GM19395 (cell line): Measurements from ENCODE around the gene AIFM1.

Source experiments
- ATAC-seq: cut with Tn5 transposase; IDR thresholded peaks from one replicate; pipeline ENCODE4 v1.9.1; 2021; ENCODE audit warnings: mild to moderate bottlenecking, moderate library complexity; ENCODE audit not compliant: unreplicated experiment

The AIFM1 gene

DNA sequence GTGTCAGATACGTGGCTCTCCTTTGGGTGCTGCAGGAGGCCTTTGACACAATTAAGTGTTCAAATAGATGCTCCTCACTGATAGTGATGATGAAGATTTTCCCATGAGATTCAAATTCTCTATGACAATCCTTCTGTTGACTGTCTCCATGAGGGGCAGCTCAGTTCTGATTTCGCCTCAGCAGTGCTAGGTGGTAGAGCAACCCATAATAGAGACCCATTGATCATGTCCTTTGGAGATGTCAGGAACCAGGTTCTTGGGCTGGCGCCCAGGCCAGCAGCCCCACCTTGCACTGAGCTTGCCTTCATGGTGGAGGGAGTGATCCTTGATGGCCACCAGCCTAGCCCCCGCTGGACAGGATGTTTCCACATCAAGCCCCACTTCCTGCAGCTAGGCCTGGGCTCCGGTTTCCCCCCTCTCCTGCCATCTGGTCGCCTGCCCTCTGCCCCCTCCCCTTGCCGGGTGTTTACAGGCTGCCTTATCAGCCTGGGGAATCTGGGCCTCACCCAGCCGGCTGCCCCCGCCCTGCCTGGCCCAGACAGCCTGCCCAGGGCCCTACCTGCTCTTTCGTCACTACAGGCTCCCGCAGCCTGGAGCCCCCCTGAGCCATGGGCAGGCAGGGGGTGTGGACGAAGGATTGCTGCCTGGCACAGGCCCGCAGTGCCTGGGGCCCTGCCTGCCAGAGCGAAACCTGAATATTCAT, 68.0 kb downstream of the AIFM1 start:
- no peak for ATAC-seq

DNA sequence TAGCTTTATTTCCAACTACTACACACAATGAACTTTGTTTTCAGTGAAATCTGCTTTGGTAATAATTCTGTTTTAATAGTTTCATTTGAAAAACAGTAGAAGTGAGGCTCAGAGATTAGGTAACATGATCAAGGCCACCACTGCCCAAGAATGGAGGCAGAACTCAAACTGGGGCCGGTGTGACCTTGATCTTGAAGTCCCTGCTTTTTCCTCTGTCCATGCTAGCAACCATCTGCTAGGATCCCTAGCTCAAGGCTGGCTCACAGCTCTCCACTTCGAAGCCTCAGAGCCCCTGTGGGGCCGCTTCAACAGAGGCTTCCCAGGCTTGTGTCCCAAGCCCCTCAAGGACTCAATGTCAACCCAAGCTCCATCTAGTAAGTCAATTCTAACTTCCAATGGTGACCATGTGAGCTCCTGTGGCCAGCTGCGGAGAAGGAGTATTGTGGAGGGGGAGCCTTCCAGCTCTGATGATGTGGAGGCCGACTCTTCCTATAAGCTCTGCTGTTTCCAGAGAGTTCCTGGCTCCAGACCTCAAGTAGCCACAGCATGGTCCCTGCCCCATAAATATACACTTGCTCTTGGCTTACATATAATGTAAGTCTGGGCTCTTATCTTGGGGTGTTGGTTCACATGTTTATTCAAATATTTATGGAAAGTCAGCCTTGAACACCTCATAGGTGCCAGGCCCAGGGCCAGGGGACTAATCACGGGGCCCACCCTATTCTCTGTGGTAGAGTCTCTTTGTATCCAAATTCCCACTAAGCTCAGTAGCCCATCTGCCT, 70.2 kb downstream of the AIFM1 start:
- ATAC-seq = no peak

- ATAC-seq = no peak
These were observed 70.9 kb downstream of the AIFM1 start for GRCh38 chrX:130094696-130095095.

DNA sequence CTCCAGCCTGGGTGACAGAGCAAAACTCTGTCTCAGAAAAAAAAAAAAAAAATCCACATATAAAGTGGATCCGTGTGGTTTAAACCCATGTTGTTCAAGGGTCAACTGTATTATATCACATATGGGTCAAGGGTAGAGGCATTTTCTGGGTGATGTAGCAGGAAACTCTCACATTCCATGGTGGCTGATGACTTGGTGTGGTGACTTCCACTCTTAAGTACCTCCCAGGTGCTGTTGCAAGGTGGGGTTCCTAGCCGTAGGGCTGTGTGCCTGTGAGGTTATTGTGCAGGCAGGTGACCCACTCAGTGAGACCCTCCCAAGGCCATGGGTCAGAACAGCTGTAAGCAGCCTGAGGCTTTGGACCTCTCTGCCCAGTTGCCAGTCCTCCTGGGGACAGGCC, 72.4 kb downstream of the AIFM1 start:
- no peak for ATAC-seq

GRCh38 chrX:130091980-130092522, 73.6 kb downstream of the AIFM1 start:
- ATAC-seq = peak; percentile 98

- no peak for ATAC-seq
These were observed 75.3 kb downstream of the AIFM1 start for GRCh38 chrX:130090364-130090763.

GRCh38 chrX:130086447-130087206, 79.0 kb downstream of the AIFM1 start:
- peak; percentile 44 for ATAC-seq

GRCh38 chrX:130085551-130086446, 79.8 kb downstream of the AIFM1 start:
- ATAC-seq = no peak

DNA sequence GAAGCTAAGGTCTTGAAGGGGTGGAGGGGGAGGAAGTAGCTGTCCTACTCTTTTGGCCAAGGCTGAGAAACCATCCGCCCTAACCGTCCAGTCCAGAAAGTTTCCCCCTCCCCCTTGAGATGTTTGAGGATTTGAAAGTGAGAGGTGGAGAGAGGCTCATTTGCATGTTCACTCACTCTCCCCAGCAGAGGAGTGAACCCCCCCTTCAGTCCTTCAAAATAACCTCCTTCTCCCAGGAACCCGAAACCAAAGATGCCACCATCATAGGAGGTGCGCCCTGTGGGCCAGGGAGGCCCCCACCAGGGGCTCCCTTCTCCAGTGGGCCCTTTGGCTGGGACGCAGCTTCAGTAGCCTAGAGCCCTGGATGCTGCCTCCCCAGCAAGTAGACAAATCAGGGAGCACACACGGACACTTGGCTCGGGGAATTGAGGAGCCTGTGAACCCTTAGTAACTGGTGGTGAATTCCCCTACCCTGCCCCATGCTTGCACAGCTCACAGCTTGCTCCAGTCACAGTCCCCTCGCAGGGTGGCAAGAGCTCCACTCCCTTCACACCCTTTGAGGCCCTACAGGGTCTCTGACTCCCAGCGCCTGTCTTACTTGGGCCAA, 80.9 kb downstream of the AIFM1 start:
- ATAC-seq = peak; percentile 50

GRCh38 chrX:130083656-130084382, 81.8 kb downstream of the AIFM1 start:
- ATAC-seq = peak; percentile 29

DNA sequence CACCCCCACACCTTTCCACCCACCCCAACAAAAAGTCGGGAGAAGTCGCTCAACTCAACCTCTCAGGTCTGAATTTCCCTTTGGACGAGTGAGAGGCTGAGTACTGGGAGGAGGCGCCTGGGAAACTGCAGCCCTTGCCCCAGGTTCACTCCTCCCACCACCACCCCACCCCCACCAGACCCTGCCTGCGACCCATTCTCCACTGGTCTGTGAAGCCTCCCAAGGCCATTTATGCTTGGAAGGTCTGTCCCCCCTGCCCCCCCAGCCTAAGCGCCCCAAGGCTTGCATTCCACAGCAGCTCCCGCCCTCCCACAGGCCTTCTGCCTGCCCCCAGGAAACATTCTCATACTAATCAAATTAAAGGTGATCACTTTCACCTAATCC, 82.5 kb downstream of the AIFM1 start:
- no peak for ATAC-seq

DNA sequence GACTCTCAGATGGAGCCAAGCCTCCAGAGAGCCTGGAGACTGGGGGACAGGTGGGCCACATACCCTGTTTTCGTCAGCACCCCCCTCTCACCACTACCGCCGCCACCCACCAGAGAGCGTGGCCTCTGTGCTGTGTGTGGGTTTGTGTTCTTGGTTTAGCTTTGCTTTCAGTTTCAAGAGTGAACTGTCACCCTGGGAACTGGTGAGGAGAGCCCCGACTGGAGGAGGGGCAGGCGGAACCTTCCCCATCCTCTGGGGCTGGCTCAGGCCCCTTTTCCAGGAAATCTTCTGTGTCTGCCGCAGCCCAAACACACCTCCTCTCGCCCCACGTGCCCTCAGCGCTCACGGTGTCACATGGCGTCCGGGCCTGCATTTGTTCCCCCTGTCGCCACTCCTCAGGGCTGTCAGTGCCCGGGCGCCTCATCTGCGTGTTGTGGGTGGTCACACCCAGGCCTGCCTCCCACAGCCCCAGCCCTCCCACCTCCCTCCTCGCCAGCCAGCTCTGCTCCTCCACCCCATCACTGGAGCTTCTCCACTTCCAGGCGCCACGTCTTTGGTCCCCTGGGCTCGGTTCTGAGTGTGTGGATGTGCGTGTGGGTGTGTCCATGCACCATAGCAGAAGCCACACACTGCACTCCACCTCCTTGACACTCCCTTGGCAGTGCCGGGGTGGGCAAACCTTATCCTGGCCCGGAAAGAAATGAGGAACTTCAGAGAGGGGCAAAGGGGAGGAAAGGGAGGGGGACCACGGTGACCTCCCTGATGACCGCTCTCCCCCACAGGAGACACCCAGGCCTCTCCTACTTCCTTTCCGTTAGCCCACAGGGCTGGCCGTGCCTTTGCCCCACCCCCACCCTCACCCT, 83.2 kb downstream of the AIFM1 start:
- ATAC-seq = peak; percentile 60

DNA sequence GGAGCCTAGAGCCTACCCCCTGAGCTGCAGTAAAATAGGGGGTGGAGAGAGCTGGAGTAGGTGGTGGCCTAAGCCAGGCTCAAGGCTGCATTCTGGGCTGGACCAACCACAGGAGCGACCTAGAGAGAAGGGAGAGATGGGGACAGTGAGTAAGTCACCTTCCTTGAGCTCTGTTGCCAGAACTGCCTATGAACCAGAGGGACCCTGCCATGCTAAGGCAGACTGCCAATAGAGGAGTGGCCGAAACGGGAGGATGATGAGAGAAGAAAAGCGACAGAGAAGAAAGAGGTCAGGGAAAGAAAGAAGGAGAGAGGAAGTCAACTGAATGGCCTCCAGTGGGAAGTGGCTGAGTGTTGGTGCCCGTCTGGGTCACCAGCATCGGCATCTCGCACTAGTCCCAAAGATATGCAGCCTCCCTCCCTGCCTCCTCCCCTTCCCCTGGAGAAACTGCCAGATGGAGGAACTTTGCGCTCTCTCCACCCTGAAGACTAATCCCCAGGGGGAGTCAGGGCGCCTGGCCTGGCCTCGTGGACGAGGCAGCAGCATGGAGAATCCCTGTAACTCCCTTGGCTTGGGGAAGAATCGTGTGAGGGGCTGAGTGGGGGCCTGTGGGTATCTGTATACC, 84.1 kb downstream of the AIFM1 start:
- no peak for ATAC-seq

DNA sequence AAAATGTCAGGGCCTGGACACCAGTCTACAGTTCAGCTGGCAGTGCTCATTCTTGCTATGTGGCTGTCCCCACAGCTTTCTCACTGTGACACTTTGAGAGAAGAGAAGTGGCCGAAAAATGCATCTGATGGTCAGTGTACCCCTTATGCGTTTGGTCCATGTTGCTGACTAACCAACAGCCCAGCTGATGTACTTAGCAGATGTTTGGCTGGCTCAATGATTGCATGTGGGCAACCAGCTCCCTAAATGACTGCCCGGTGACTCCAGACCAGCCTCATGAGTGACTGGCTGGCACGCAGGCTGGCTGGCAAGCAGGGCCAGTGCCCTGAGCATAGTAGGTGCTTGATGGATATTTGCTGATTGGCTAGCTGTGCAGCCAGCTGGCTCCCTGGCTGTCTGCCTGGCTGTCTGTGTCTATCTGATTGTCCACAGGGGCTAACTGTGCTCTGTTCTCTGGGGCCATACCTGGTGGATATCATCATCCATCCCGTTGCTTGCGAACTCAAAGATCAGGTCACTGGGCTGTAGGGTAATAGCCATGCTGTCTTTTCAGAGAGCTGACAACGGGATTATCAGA, 84.8 kb downstream of the AIFM1 start:
- ATAC-seq = no peak

DNA sequence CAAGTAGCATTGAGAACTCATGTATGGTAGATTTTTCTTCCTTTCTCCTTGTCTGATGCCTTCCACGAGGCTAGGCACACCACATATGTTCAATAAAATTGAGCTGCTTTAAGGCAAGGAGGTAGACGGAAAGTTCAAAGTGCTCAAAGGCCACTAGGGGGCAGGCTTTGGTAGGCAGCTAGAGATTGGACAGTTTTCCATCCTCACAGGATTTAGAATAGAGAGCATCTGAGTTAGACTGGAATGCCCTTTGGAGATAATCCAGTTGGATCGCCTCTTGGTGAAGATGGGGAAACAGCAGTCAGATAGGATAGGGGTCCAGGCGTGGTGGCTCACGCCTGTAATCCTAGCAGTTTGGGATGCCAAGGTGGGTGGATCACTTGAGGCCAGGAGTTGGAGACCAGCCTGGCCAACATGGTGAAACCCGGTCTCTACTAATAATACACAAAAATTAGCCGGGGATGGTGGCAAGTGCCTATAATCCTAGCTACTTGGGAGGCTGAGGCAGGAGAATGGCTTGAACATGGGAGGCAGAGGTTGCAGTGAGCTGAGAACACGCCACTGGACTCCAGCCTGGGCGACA, 85.7 kb downstream of the AIFM1 start:
- no peak for ATAC-seq
